Ramos (cell line): ENCODE data around the gene PTGER2.

Source experiments
- in situ Hi-C: fragments of 300-500 bp; cut with MboI; formaldehyde crosslinking; loops from one replicate; pipeline ENCODE4 v1.14.3; 2022; ENCODE audit warnings: low sequenced_read_pairs; ENCODE audit not compliant: unreplicated experiment

PTGER2 gene

GRCh38 chr14:52304248-52304904 is 9.7 kb upstream of the PTGER2 start:
- in situ Hi-C loops: no loop called here

GRCh38 chr14:52305014-52305413 is 9.1 kb upstream of the PTGER2 start:
- in situ Hi-C loops: no loop called here

GRCh38 chr14:52307376-52307775 is 6.7 kb upstream of the PTGER2 start:
- in situ Hi-C loops: no loop called here

- in situ Hi-C loops: no loop called here
Measured at GRCh38 chr14:52307905-52308304, 6.2 kb upstream of the PTGER2 start.

GRCh38 chr14:52310541-52310940 is 3.6 kb upstream of the PTGER2 start:
- in situ Hi-C loops: no loop called here

- in situ Hi-C loops: no loop called here
Measured at GRCh38 chr14:52312931-52313355, 1.2 kb upstream of the PTGER2 start.

- in situ Hi-C loops: no loop called here
Measured at GRCh38 chr14:52313462-52313861, 650 bp upstream of the PTGER2 start.

GRCh38 chr14:52314595-52315354 is 663 bp downstream of the PTGER2 start:
- in situ Hi-C loops: no loop called here

- in situ Hi-C loops: no loop called here
Measured at GRCh38 chr14:52315355-52315718, 1.2 kb downstream of the PTGER2 start.

- in situ Hi-C loops: no loop called here
Measured at GRCh38 chr14:52318062-52318461, 4.0 kb downstream of the PTGER2 start.

- in situ Hi-C loops: no loop called here
Measured at GRCh38 chr14:52318826-52319645, 4.9 kb downstream of the PTGER2 start.

GRCh38 chr14:52319919-52320318 is 5.8 kb downstream of the PTGER2 start:
- in situ Hi-C loops: no loop called here

- in situ Hi-C loops: no loop called here
Measured at GRCh38 chr14:52325126-52325525, 11.0 kb downstream of the PTGER2 start.

GRCh38 chr14:52325630-52326029 is 11.5 kb downstream of the PTGER2 start:
- in situ Hi-C loops: no loop called here

- in situ Hi-C loops: no loop called here
Measured at GRCh38 chr14:52327374-52328226, 13.5 kb downstream of the PTGER2 start.

- in situ Hi-C loops: no loop called here
Measured at GRCh38 chr14:52328276-52328675, 14.2 kb downstream of the PTGER2 start.

GRCh38 chr14:52329678-52330369 is 15.7 kb downstream of the PTGER2 start:
- in situ Hi-C loops: no loop called here

- in situ Hi-C loops: no loop called here
Measured at GRCh38 chr14:52332269-52332668, 18.2 kb downstream of the PTGER2 start.

GRCh38 chr14:52333108-52333507 is 19.0 kb downstream of the PTGER2 start:
- in situ Hi-C loops: no loop called here
